ENCODE data around the gene LRRK1. TPM values are rescaled to one million over a fixed set of nuclear protein-coding genes. Genes with fewer than 3 reads are reported as not detected.
A peak's percentile ranks its signal among the peaks of the same experiment; 100 is the strongest.

Gene LRRK1, protein sequence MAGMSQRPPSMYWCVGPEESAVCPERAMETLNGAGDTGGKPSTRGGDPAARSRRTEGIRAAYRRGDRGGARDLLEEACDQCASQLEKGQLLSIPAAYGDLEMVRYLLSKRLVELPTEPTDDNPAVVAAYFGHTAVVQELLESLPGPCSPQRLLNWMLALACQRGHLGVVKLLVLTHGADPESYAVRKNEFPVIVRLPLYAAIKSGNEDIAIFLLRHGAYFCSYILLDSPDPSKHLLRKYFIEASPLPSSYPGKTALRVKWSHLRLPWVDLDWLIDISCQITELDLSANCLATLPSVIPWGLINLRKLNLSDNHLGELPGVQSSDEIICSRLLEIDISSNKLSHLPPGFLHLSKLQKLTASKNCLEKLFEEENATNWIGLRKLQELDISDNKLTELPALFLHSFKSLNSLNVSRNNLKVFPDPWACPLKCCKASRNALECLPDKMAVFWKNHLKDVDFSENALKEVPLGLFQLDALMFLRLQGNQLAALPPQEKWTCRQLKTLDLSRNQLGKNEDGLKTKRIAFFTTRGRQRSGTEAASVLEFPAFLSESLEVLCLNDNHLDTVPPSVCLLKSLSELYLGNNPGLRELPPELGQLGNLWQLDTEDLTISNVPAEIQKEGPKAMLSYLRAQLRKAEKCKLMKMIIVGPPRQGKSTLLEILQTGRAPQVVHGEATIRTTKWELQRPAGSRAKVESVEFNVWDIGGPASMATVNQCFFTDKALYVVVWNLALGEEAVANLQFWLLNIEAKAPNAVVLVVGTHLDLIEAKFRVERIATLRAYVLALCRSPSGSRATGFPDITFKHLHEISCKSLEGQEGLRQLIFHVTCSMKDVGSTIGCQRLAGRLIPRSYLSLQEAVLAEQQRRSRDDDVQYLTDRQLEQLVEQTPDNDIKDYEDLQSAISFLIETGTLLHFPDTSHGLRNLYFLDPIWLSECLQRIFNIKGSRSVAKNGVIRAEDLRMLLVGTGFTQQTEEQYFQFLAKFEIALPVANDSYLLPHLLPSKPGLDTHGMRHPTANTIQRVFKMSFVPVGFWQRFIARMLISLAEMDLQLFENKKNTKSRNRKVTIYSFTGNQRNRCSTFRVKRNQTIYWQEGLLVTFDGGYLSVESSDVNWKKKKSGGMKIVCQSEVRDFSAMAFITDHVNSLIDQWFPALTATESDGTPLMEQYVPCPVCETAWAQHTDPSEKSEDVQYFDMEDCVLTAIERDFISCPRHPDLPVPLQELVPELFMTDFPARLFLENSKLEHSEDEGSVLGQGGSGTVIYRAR (N-terminal part only)
- 5.9 to 8.4 TPM (median 6.2 TPM) in 3 replicates for polyA plus RNA-seq
- polyA plus RNA-seq (2011; ENCODE audit: low read depth), result 2.5 TPM
- polyA plus RNA-seq (2011; cell fraction: cytosol; rRNA removed), result 4.6 and 5.6 TPM in 2 replicates
- 17.7 and 21.7 TPM in 2 replicates for polyA plus RNA-seq (2011; cell fraction: nucleus; rRNA removed)
- 4.5 and 10.2 TPM in 2 replicates for polyA plus RNA-seq (2012; ENCODE audit: low replicate concordance)
- polyA minus RNA-seq, result 8.6 to 22.4 TPM (median 12.6 TPM) in 3 replicates
- polyA minus RNA-seq (2011; cell fraction: cytosol; rRNA and poly(A)+ RNA removed), result 17.8 TPM
- 19.8 and 20.6 TPM in 2 replicates for polyA minus RNA-seq (2011; cell fraction: nucleus; rRNA and poly(A)+ RNA removed)

DNA sequence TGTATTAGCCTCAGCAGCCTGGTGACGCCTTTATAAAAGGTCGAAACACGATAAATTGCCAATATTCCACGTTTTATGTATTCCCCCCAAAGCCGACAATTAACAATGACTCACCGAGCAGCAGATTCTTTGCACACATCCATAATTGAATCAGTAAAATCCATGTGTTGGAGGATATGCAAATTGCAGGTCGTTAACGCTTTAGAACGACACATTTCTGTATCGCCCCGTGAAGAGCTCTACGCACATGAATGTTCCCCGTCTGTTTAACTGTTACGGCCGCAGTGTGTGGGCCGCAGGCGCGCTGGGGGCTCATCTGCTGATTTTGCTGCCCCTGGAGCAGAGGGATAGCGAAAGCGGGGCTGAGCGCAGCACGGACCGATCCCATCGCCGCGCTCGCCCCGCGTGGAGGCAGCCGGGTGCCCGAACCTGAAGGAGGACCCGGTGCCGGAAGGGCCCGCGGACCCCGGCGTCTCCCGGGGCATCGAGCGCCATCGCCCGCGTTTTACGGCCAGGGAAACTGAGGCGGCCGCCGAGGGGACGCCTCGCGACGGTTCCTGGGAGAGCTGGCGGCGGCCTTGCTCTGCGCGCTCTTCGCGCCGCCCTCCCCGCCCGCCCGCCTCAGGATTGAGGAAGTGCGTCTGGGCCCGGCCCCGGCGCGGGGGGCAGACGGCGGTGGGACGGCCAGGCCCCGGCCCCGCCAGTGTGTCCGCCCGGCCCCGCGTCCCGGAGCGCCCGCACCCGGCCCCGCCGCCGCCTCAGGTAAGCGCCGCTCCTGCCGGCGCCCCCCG, at the start of gene LRRK1:
Gene LRRK1, plus strand, starts transcription at position 668 of the 791 bp plus-strand sequence. CDS start 5,276 bp downstream, outside the sequence.
- FAIRE-seq, result no peak
- H3K79me2 ChIP-seq (ENCODE audit: control insufficient read depth, insufficient read depth, low read length), result peaks cover 10% of the 10 kb centered on the region
- no peaks in the 10 kb centered on the region for H3K27me3 ChIP-seq (ENCODE audit: control insufficient read depth, extremely low read depth, insufficient read depth, low read length)

More for the DNA sequence above, at the start of gene LRRK1:
- Histone ChIP-seq H3K27ac (ENCODE audit: control insufficient read depth, insufficient read depth, low read length) (peak within 1 kb of the TSS; percentile 85), H3K4me2 (ENCODE audit: control insufficient read depth, extremely low read depth, insufficient read depth, low read depth, low read length) (peak within 1 kb of the TSS; percentile 87), H2AFZ (ENCODE audit: control insufficient read depth, low read length) (peak within 1 kb of the TSS; percentile 91), H3K9me1 (ENCODE audit: control insufficient read depth, extremely low read depth, insufficient read depth, low read length) (peaks cover 3% of the 10 kb centered on the region), H3K36me3 (ENCODE audit: control insufficient read depth in 2 of 2, extremely low read depth in 1 of 2, insufficient read depth in 2 of 2, low read length in 2 of 2) (peaks cover 4 to 17% of the 10 kb centered on the region in 2 experiments), H3K4me3 (ENCODE audit: control insufficient read depth in 2 of 3, extremely low read depth in 1 of 3, insufficient read depth in 2 of 3, low read depth in 1 of 3, low read length in 3 of 3) (peak within 1 kb of the TSS; percentile 56 to 92 (median 79)), H3K9ac (ENCODE audit: control insufficient read depth, extremely low read depth, insufficient read depth, low read length) (peak within 1 kb of the TSS; percentile 88), H3K4me1 (ENCODE audit: control insufficient read depth, extremely low read depth, insufficient read depth, low read length) (peaks cover 15% of the 10 kb centered on the region), H3K9me3 (ENCODE audit: control insufficient read depth, low read depth, low read length) (no peaks in the 10 kb centered on the region), H4K20me1 (ENCODE audit: control insufficient read depth, extremely low read depth, insufficient read depth, low read length) (no peaks in the 10 kb centered on the region)
- dilution Hi-C loops (cut with MboI; ENCODE audit: extremely low pct_ligation_motif_present, low sequenced_read_pairs), result no loop called here
- TF ChIP-seq CTCF (optimal IDR thresholded peaks at IDR 0.05 in 1 of 3, IDR thresholded peaks at IDR 0.05 in 1 of 3, conservative IDR thresholded peaks at IDR 0.05 in 1 of 3; ENCODE audit: extremely low read depth in 1 of 3, insufficient read depth in 2 of 3, low read length in 3 of 3) (peak in 1 of 3 experiments; percentile 17), EZH2 (IDR thresholded peaks at IDR 0.05; ENCODE audit: low read length) (no peak)
- DNase-seq (ENCODE audit: low read depth, low spot score), result no peak
